PC-9 (cell line): ENCODE results near the gene ANKS1B. TPM values are rescaled to one million over a fixed set of nuclear protein-coding genes. Genes with fewer than 3 reads are reported as not detected.

Experiments
- BruUV-seq: library from RNA; stranded (reverse); fragments of 400-500 nt; replicated peaks from 2 replicates; lab custom pipeline; 2021; lab: Mats Ljungman, UMichigan
- CTCF ChIA-PET: fragments of 300-600 bp; sonication (Branson Sonifier 250); formaldehyde crosslinking; loops from one replicate; lab custom pipeline; 2022; ENCODE audit warnings: antibody characterized with exemption; lab: Charles Lee
- POLR2A ChIA-PET: fragments of 300-600 bp; sonication (Branson Sonifier 250); formaldehyde crosslinking; loops from one replicate; lab custom pipeline; 2022; ENCODE audit warnings: antibody characterized with exemption; ENCODE audit not compliant: unreplicated experiment; lab: Charles Lee
- DNase-seq, 2 experiments: peaks; one replicate each; pipeline versions ENCODE4 v3.0.0 to v3.0.0-alpha.2; 2015 to 2022; ENCODE audit warnings: mixed read lengths in 1 of 2
- H2AFZ ChIP-seq: fragments of 200-600 bp; sonication (generic); 2 replicates; pipeline ENCODE4 v1.8.1; 2017; ENCODE audit warnings: antibody characterized with exemption
- H3F3A ChIP-seq: fragments of 200-600 bp; sonication (generic); 2 replicates; pipeline ENCODE4 v1.8.1; 2017; ENCODE audit warnings: antibody characterized with exemption, mild to moderate bottlenecking, low read depth; ENCODE audit not compliant: insufficient read depth
- H3K27ac ChIP-seq: fragments of 200-600 bp; sonication (generic); 2 replicates; pipeline ENCODE4 v1.6.1; 2016; ENCODE audit warnings: mixed run types
- H3K27me3 ChIP-seq: fragments of 200-600 bp; sonication (generic); 2 replicates; pipeline ENCODE4 v1.6.1; 2016; ENCODE audit warnings: low read depth, mixed run types; ENCODE audit not compliant: insufficient read depth
- H3K36me3 ChIP-seq: fragments of 200-600 bp; sonication (generic); 2 replicates; pipeline ENCODE4 v1.6.1; 2016; ENCODE audit warnings: low read depth, mixed run types
- H3K4me1 ChIP-seq: fragments of 200-600 bp; sonication (generic); replicated peaks from 2 replicates; pipeline ENCODE4 v1.6.1; 2016; ENCODE audit warnings: mixed run types; ENCODE audit not compliant: insufficient read depth
- H3K4me2 ChIP-seq: fragments of 200-600 bp; sonication (generic); 2 replicates; pipeline ENCODE4 v1.6.1; 2017; ENCODE audit warnings: mixed run types
- H3K4me3 ChIP-seq: fragments of 200-600 bp; sonication (generic); 2 replicates; pipeline ENCODE4 v1.6.1; 2016; ENCODE audit warnings: mixed run types
- H3K79me2 ChIP-seq: fragments of 200-600 bp; sonication (generic); 2 replicates; pipeline ENCODE4 v1.6.1; 2017; ENCODE audit warnings: low read depth, mixed run types
- H3K9me2 ChIP-seq: fragments of 200-600 bp; sonication (generic); 2 replicates; pipeline ENCODE4 v1.8.1; 2017; ENCODE audit warnings: mild to moderate bottlenecking; ENCODE audit not compliant: insufficient read depth
- H3K9me3 ChIP-seq: fragments of 200-600 bp; sonication (generic); 2 replicates; pipeline ENCODE4 v1.8.1; 2016; ENCODE audit warnings: low read depth; ENCODE audit not compliant: insufficient read depth
- H4K20me1 ChIP-seq: fragments of 200-600 bp; sonication (generic); 2 replicates; pipeline ENCODE4 v1.8.1; 2017; ENCODE audit not compliant: insufficient read depth
- EZH2 ChIP-seq: fragments of 200-600 bp; sonication (generic); IDR thresholded peaks from 2 replicates; pipeline ENCODE4 v1.8.0; 2017; ENCODE audit warnings: antibody characterized with exemption, low read depth
- intact Hi-C: fragments of 100-400 bp; cut with micrococcal nuclease; formaldehyde crosslinking; loops from one replicate; pipeline ENCODE4 v1.10.0; 2022; ENCODE audit not compliant: unreplicated experiment
- total RNA-seq: library from RNA; stranded (reverse); gene quantifications from 2 replicates; pipeline ENCODE4 v1.2.3, GENCODE V29; 2021
- TF ChIP-seq, protein P1 (sequence below): fragments of 200-600 bp; sonication (generic); conservative IDR thresholded peaks from 2 replicates; pipeline ENCODE4 v1.6.1; 2017; ENCODE audit warnings: mixed run types, antibody characterized with exemption, mild to moderate bottlenecking, moderate library complexity

The ANKS1B gene
- total RNA-seq, 1 experiment from 2014 or later = not detected

DNA sequence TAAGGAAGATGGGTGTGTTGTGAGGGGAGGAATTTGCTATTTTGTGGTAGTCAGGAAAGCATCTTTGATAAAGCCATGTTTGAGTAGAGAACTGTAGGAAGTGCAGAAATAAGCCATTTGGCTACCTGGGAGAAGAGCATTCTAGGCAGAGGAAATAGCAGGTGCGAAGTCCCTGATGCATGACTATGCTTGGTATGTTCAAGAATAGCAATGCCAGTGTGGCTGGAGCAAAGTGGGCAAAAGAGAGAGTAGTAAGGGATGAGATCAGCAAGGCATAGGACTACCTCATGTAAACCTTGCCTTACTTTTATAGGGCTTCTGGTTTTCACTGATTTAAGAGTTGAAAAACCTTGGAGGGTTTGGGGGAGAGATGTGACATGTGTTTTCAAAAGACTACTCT is 702.6 kb downstream of the ANKS1B start:
- no peaks in the 10 kb centered on the region for H3K27me3 ChIP-seq
- POLR2A ChIA-PET = no interaction called here
- no peak overlapping the region for H3K27ac ChIP-seq
- no peaks in the 10 kb centered on the region for H3K9me2 ChIP-seq
- H2AFZ ChIP-seq = no peak overlapping the region
- H3K4me3 ChIP-seq = no peak overlapping the region
- no peaks in the 10 kb centered on the region for H3K79me2 ChIP-seq
- no peaks in the 10 kb centered on the region for H4K20me1 ChIP-seq
- no peak for DNase-seq
- H3K4me1 ChIP-seq = no peaks in the 10 kb centered on the region
- TF ChIP-seq EZH2 = no peak
- TF ChIP-seq, protein P1, sequence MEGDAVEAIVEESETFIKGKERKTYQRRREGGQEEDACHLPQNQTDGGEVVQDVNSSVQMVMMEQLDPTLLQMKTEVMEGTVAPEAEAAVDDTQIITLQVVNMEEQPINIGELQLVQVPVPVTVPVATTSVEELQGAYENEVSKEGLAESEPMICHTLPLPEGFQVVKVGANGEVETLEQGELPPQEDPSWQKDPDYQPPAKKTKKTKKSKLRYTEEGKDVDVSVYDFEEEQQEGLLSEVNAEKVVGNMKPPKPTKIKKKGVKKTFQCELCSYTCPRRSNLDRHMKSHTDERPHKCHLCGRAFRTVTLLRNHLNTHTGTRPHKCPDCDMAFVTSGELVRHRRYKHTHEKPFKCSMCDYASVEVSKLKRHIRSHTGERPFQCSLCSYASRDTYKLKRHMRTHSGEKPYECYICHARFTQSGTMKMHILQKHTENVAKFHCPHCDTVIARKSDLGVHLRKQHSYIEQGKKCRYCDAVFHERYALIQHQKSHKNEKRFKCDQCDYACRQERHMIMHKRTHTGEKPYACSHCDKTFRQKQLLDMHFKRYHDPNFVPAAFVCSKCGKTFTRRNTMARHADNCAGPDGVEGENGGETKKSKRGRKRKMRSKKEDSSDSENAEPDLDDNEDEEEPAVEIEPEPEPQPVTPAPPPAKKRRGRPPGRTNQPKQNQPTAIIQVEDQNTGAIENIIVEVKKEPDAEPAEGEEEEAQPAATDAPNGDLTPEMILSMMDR = no peak
- H3K9me3 ChIP-seq = no peaks in the 10 kb centered on the region
- CTCF ChIA-PET = no interaction called here
- no TSS peak for BruUV-seq
- intact Hi-C loops = no loop called here
- no peak overlapping the region for H3K4me2 ChIP-seq
- H3F3A ChIP-seq = no peaks in the 10 kb centered on the region
- H3K36me3 ChIP-seq = no peaks in the 10 kb centered on the region

DNA sequence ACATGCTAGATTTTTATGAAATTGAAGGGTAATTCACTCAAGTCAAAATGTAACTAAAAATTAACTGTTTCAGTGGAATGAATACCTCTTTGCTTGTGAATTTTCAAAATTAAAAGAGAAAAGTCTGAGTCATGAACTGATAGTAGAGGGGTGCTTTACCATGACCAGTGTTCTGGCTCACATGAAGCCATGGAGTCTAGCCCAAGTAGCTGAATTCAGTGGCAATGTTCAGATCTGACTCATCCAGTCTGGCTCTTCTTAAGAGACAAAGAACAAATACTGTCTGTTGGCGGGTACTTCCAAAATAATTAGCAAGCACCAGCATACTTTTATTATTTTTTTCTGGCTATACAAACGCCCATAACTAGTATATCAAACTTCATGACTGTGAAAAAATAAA is 703.5 kb downstream of the ANKS1B start:
- Histone ChIP-seq H3K4me2 (no peak overlapping the region), H2AFZ (no peak overlapping the region), H3K4me3 (no peak overlapping the region), H3F3A (no peaks in the 10 kb centered on the region), H3K27me3 (no peaks in the 10 kb centered on the region), H3K36me3 (no peaks in the 10 kb centered on the region), H3K9me3 (no peaks in the 10 kb centered on the region), H3K9me2 (no peaks in the 10 kb centered on the region), H3K27ac (no peak overlapping the region), H3K4me1 (no peaks in the 10 kb centered on the region), H4K20me1 (no peaks in the 10 kb centered on the region), H3K79me2 (no peaks in the 10 kb centered on the region)
- DNase-seq = no peak
- ChIA-PET POLR2A (no interaction called here), CTCF (interaction anchor here (0.7 kb wide), 1 partner anchor 1229 kb away, joined by 4 read pairs; no protein-coding TSS in a partner anchor)
- TF ChIP-seq EZH2 = no peak
- TF ChIP-seq, protein P1 = no peak
- intact Hi-C loops = no loop called here
- BruUV-seq = no TSS peak

DNA sequence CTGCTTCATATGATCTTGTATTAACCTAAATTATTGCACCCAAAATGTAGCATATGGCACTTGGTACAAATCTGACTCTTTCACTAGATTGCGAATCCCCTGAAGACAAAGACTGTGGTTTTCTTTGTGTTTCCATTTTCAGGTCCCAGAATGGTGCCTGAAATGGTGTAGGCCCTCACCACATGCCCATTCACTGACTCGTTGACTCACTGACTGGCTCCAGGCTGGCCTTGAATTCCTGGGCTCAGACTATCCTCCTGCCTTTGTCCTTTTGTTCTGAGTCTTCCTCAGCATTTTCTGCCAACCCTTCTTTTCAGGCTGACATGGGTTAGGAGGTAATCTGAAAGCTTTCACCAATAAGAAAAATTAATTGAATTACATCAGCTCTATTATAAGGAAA is 705.8 kb downstream of the ANKS1B start:
- no peak for DNase-seq
- Histone ChIP-seq H3K4me1 (no peaks in the 10 kb centered on the region), H3K9me3 (no peaks in the 10 kb centered on the region), H3K4me2 (no peak overlapping the region), H3K9me2 (no peaks in the 10 kb centered on the region), H3K36me3 (no peaks in the 10 kb centered on the region), H3K4me3 (no peak overlapping the region), H3K27ac (no peak overlapping the region), H3K79me2 (no peaks in the 10 kb centered on the region), H4K20me1 (no peaks in the 10 kb centered on the region), H3F3A (no peaks in the 10 kb centered on the region), H3K27me3 (no peaks in the 10 kb centered on the region), H2AFZ (no peak overlapping the region)
- POLR2A ChIA-PET = no interaction called here
- TF ChIP-seq EZH2 = no peak
- TF ChIP-seq, protein P1 = no peak
- intact Hi-C loops = no loop called here
- no TSS peak for BruUV-seq
- CTCF ChIA-PET = no interaction called here
